Measurements from ENCODE around the gene TBCCD1.
A peak's percentile ranks its signal among the peaks of the same experiment; 100 is the strongest.

TBCCD1 gene

GRCh38 chr3:186538779-186539178 lies 28.4 kb downstream of the TBCCD1 start:
- TF ChIP-seq YY1 (IDR thresholded peaks at IDR 0.05; ENCODE audit: low read depth), result no peak
- TF ChIP-seq EP300 (IDR thresholded peaks at IDR 0.05; ENCODE audit: borderline replicate concordance), result no peak
- no peak for TF ChIP-seq TCF12 (IDR thresholded peaks at IDR 0.05; ENCODE audit: low read depth)
- TF ChIP-seq, protein P1, sequence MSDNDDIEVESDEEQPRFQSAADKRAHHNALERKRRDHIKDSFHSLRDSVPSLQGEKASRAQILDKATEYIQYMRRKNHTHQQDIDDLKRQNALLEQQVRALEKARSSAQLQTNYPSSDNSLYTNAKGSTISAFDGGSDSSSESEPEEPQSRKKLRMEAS (IDR thresholded peaks at IDR 0.05), result no peak
- no peak for TF ChIP-seq REST (IDR thresholded peaks at IDR 0.05; ENCODE audit: low read depth)
- no peak for TF ChIP-seq NFIC (IDR thresholded peaks at IDR 0.05)
- no peak for TF ChIP-seq EGR1 (IDR thresholded peaks at IDR 0.05)
- no peak for TF ChIP-seq CREB1 (IDR thresholded peaks at IDR 0.05; ENCODE audit: low read depth)
- TF ChIP-seq, protein P2, sequence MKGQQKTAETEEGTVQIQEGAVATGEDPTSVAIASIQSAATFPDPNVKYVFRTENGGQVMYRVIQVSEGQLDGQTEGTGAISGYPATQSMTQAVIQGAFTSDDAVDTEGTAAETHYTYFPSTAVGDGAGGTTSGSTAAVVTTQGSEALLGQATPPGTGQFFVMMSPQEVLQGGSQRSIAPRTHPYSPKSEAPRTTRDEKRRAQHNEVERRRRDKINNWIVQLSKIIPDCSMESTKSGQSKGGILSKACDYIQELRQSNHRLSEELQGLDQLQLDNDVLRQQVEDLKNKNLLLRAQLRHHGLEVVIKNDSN (IDR thresholded peaks at IDR 0.05), result no peak
- TF ChIP-seq TEAD4 (IDR thresholded peaks at IDR 0.05), result no peak
- no peak for TF ChIP-seq RAD21 (IDR thresholded peaks at IDR 0.05; ENCODE audit: low read depth)
- TF ChIP-seq CEBPB (IDR thresholded peaks at IDR 0.05), result no peak
- no peak for TF ChIP-seq TAF1 (IDR thresholded peaks at IDR 0.05; ENCODE audit: low read depth)
- no peak for TF ChIP-seq FOXM1 (IDR thresholded peaks at IDR 0.05; ENCODE audit: borderline replicate concordance, low read depth)
- no peak for TF ChIP-seq ZBTB7A (IDR thresholded peaks at IDR 0.05; ENCODE audit: low read depth)

GRCh38 chr3:186536883-186537844 lies 30.0 kb downstream of the TBCCD1 start:
- no peak for TF ChIP-seq NFIC (IDR thresholded peaks at IDR 0.05)
- no peak for TF ChIP-seq REST (IDR thresholded peaks at IDR 0.05; ENCODE audit: low read depth)
- no peak for TF ChIP-seq ZBTB7A (IDR thresholded peaks at IDR 0.05; ENCODE audit: low read depth)
- no peak for TF ChIP-seq FOXM1 (IDR thresholded peaks at IDR 0.05; ENCODE audit: borderline replicate concordance, low read depth)
- no peak for TF ChIP-seq RAD21 (IDR thresholded peaks at IDR 0.05; ENCODE audit: low read depth)
- TF ChIP-seq EGR1 (IDR thresholded peaks at IDR 0.05), result no peak

- TF ChIP-seq EGR1 (IDR thresholded peaks at IDR 0.05) (no peak), TCF12 (IDR thresholded peaks at IDR 0.05; ENCODE audit: low read depth) (no peak), CEBPB (IDR thresholded peaks at IDR 0.05) (no peak)
These were observed 32.9 kb downstream of the TBCCD1 start for GRCh38 chr3:186534113-186534669.

GRCh38 chr3:186532598-186533072 lies 34.5 kb downstream of the TBCCD1 start:
- TF ChIP-seq EGR1 (IDR thresholded peaks at IDR 0.05), result no peak
- peak; percentile 94 for TF ChIP-seq NFIC (IDR thresholded peaks at IDR 0.05)
- TF ChIP-seq REST (IDR thresholded peaks at IDR 0.05; ENCODE audit: low read depth), result no peak
- TF ChIP-seq TCF12 (IDR thresholded peaks at IDR 0.05; ENCODE audit: low read depth), result peak; percentile 95
- TF ChIP-seq TAF1 (IDR thresholded peaks at IDR 0.05; ENCODE audit: low read depth), result no peak
- no peak for TF ChIP-seq RAD21 (IDR thresholded peaks at IDR 0.05; ENCODE audit: low read depth)
- TF ChIP-seq EP300 (IDR thresholded peaks at IDR 0.05; ENCODE audit: borderline replicate concordance), result peak; percentile 95
- peak; percentile 59; the same call in 1 of the 2 replicates for TF ChIP-seq CEBPB (IDR thresholded peaks at IDR 0.05)
- TF ChIP-seq CREB1 (IDR thresholded peaks at IDR 0.05; ENCODE audit: low read depth), result no peak
- peak; percentile 87 for TF ChIP-seq ZBTB7A (IDR thresholded peaks at IDR 0.05; ENCODE audit: low read depth)
- peak; percentile 87 for TF ChIP-seq TEAD4 (IDR thresholded peaks at IDR 0.05)
- TF ChIP-seq, protein P1 (IDR thresholded peaks at IDR 0.05), result peak; percentile 63
- TF ChIP-seq YY1 (IDR thresholded peaks at IDR 0.05; ENCODE audit: low read depth), result peak; percentile 35; the same call in 1 of the 2 replicates
- peak; percentile 81 for TF ChIP-seq FOXM1 (IDR thresholded peaks at IDR 0.05; ENCODE audit: borderline replicate concordance, low read depth)
- TF ChIP-seq, protein P2 (IDR thresholded peaks at IDR 0.05), result peak; percentile 36; the same call in 1 of the 2 replicates

Data from Ishikawa (cell line).